ENCODE data around the gene ABCB9.
A peak's percentile ranks its signal among the peaks of the same experiment; 100 is the strongest.
"Not testable (repeated sequence)": the region's sequence is repeated elsewhere in the genome, so short reads cannot be mapped to it uniquely, and the experiment has no call there.

The ABCB9 gene

DNA sequence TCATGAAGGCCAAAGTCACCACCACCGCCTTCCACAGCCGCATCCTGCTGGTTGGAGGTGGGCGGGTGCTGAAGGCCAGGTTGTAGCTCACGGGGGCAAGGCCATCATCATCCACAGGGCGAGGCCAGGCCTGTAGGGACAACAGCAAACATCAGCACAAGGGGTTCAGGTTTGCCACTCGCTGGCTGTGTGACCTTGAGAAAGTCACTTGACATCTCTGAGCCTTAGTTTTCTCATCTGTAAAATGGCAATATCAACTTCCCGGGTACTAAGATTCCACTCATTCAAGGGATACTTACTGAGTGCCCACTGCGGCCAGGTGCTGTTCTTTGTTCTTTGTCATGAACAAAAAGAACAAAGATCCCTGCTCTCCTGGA is 6.1 kb downstream of the ABCB9 start:
- DNase-seq: no peak

DNA sequence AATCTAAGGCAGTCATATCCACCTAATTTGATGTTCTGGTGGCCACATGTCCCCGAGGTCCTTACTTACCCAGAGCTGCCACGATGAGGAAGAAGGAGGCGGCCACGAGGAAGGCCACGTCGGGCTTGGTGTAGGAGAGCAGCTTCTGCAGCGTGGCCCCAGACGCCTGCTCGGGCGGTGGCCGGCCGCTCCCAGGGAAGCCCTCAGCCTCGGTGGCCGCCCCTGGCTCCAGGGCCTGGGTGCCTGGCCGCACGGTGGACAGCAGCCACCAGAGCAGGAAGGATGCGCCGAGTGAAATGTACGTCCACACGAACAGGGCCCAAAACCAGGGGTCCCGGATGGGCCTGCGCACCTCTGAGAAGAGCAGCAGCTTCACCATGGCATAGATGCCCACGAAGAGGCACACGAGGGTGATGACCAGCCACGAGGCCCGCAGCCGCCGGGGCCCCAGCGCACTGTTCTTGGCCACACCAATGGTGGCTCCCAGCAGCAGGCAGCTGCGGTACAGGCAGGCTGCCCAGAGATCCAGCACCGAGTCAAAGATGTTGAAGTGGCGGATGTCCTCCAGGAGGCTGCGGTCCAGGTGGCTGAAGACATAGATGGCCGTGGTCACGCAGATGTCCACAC is 6.6 kb downstream of the ABCB9 start:
- DNase-seq: no peak

DNA sequence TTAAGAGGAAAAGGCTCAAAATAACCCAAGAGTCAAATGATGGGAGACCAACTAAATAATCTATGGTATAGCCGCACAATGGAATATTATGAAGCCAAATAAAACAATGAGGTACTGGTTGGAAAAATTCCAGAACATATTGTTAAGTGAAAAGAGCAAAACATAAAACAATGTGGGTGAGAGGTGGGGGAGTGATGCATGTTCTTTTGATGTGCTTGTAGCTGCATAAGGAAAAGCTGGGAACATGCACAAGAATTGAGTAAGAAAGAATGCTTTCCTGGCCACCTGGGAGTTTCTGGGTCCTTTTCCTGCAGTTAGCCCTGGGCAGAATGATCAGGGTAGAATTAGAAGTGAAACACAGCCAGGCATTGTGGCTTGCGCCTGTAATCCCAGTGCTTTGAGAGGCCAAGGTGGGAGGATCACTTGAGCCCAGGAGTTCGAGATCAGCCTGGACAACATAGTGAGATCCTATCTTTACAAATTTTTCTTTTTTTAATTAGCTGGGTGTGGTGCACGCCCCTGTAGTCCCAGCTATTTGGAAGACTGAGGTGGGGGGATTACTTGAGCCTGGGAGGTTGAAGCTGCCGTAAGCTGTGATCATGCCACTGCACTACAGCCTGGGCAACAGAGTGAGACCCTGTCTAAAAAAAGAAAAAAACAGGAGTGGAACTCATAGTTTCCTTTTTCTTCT is 7.9 kb downstream of the ABCB9 start:
- no peak for DNase-seq

DNA sequence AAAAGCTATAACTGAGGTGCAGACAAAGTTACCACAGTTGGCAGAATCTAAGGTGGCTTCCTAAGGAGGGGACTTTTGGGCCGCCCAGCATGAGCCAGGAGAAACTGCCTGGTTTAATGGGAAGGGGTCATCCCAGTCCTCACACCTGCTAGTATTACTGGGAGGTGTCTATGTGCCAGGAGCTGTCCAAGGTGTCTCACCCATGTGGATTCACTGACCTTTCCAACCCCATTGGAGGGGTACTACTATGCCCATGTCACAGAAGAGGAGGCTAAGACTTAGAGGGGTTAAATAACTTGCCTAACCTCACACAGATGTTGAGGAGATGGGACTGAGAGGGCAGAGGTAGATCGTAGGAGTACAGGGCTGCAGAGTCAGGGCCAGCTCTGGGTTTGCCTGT is 10.2 kb downstream of the ABCB9 start:
- no peak for DNase-seq

DNA sequence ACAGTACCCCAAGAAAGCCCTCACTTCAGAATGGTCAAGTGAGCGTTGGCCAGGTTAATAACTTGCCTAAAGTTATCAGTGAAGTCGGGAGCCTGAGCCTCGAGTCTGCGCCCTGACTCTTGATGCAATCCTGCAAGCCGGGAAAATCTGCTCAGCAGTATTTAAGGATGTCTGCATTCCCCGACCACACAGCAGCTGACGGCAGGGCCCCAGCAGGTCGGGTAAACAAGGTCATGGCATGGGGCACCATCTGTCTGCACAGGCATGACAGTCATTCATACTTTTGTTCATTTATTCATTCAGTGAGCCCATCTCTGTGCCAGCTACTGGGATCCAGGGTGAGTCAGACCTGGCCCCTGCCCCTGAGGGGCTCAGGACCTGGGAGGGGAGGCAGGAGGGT is 11.1 kb downstream of the ABCB9 start:
- no peak for DNase-seq

DNA sequence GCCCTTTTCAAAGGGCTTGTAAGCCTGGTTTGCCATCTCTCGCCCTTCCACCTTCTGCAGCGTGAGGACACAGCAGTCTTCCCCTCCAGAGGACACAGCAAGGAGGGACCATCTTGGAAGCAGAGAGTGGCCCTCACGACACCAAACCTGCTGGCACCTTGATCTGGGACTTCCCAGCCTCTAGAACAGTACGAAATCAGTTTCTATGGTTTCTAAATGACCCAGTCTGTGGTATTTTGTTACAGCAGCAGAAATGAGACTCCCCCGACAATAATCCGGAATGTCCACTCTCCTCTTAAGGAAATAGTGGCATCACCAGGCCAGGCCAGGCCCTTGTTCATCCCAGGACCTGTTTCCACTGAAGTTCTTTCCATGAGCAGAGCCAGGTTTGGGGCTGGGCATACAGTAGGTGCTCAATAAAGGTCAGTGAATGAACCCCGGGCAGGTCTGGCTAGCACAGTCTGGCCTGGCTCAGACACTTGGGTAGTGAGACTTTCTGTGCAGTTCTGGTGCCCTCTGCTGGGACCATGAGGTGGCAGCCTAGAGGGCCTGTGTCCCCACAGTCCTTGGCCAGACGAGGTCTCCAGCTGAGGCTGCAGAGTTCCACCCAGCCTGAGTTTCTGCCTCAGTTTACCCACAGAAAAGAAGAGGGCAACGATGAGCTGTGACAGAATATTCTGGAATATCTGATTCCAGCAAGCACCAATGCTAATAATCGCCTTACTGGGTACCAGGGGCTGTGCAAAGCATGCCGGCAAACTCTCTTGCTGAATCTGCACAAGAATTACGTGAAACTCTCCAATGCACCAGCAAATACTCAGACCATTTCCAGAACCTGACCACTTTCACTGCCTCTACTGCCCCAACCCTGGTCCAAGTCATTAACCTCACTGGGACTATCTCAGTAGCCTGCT is 14.0 kb downstream of the ABCB9 start:
- DNase-seq: peak; percentile 77

DNA sequence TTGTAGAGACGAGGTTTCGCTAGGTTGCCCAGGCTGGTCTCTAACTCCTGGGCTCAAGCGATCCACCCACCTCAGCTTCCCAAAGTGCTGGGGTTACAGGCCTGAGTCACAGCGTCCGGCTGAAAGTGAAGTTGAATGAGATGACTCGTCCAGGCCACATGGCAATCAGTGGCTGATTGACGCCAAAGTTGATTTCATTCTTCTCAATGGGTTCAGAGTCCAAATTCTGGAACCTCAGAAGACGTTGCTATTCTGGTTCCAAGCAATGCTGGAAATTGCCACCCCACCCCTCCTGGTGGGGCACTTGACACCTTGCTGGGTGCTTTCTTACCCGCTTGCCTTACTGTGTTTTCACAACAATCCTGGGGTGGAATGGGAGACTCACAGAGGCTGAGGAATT is 14.9 kb downstream of the ABCB9 start:
- peak; percentile 81 for DNase-seq

DNA sequence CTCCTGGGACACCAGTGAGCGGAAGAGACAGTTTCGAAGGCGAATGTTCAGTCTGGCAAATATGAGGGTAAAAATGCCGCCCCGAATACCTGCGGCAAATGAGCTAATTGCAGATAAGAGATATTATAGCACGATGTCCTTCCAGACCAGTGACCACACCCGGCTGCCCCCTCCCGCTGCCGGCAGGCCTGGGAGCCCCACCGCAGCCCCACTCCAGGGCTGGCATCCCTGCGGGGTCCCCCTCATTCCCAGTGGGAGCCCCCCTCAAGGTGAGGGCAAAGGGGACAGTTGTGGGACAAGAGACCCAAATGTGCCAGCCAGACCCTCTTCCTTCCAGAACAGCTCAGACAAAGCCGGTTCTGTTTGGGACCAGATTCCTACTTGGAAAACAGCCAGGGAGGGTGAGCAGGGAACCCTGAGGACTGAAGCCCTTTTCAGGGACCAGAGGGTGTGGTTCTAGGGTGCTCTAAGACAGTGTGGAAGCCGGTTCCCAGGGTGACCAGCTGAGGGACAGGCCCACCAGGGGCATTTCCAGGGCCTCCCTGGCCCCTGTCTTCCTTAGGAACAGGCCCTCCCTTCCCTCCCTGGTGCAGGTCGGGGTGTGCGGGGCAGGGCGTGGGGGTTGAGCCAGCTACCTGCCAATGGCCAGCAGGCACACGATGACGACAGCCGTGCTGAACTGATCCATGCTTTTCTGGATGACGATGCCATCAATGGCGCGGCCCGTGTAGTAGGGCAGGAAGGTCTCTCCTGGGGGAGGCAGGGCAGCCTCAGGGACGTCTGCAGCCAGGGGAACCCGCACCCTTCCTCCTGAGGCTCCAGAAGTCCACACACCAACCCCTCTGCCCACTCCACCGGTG is 16.2 kb downstream of the ABCB9 start:
- DNase-seq: no peak

DNA sequence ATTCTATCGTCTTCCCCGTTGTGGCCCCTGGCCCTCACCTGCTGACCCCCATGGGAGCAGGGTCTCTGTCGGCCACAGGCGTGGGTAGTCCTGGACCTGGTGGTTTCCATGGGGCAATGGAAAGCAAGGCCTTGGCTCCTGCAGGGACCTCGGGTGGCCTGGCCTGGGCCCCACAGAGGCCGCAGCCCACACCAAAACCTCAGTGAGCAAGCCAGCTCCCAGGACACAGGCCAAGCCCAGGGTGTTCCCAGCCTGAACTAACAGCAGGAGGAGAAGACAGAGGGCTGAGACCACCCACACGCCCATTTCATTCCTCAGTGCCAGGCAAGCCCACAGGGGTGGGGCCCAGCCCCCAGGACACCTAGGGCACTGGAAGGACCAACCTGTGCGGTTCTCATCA is 16.9 kb downstream of the ABCB9 start:
- no peak for DNase-seq

DNA sequence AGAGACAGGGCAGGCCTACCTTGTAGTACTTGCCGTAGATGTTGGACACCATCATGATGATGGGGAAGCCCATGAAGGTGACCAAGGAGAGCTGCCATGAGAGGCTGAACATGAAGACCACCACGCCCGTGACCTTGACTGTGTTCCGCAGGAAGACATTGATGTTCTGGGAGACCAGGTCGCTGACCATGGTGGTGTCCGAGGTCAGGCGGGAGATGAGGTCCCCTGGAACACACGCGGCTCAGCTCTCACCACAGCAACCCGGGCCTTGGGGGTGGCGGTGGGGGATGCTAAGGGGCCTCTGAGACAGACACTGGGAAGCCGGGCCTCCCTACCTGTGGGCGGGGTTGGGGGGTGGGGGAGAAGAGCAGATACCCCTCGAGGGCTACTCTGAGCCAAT is 17.7 kb downstream of the ABCB9 start:
- no peak for DNase-seq

DNA sequence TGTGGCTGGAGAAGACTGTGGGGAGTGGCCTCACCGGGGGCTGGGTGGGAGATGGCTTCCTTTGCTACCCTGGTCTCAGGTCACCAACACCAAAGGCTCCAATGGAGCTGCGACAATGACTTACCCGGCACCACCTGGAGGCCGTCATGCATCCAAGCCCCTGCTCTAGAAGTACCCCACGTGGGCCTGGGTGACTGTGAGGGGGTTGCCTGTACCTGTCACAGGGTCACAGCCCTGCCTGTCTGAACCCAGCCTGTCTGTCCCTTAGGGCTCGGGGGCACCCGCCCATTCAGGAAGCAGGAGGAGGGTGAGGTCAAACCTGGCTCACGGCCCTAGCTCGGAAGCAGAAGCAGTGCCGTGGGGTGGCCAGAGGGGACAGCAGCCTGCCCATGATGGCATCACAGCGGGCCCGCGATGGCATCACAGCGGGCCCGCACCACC is 18.9 kb downstream of the ABCB9 start:
- DNase-seq: peak; percentile 89

DNA sequence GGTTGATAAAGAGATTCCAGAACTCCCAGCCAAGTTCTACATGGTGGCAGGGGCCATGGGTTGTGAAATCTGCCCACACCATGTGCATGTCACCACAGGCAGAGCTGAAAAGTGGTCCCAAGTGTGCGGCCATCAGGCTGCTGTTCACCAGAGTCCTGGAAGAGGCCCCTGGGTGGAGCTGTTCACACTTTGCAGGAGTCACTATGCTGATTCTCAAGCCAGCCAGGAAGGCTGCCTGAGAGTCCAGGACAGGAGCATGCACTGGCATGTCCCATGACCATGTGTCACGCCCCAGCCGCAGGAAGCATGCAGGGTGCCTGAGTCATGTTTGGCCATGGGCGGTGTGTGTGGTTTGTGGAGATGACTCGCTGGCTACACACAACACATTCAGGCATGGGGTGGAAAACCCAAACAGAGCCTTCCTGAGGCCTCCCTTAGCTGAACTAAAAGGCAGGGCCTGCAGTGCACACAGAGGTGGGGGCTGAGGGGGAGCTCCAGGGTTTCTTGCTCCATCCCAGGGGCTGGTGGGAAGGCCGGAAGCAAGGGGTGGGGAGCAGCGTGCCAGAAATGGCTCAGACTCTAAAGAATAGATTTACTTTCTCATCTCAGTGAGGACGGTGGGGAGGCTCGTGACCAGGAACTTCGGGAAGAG is 19.4 kb downstream of the ABCB9 start:
- DNase-seq: peak; percentile 99

DNA sequence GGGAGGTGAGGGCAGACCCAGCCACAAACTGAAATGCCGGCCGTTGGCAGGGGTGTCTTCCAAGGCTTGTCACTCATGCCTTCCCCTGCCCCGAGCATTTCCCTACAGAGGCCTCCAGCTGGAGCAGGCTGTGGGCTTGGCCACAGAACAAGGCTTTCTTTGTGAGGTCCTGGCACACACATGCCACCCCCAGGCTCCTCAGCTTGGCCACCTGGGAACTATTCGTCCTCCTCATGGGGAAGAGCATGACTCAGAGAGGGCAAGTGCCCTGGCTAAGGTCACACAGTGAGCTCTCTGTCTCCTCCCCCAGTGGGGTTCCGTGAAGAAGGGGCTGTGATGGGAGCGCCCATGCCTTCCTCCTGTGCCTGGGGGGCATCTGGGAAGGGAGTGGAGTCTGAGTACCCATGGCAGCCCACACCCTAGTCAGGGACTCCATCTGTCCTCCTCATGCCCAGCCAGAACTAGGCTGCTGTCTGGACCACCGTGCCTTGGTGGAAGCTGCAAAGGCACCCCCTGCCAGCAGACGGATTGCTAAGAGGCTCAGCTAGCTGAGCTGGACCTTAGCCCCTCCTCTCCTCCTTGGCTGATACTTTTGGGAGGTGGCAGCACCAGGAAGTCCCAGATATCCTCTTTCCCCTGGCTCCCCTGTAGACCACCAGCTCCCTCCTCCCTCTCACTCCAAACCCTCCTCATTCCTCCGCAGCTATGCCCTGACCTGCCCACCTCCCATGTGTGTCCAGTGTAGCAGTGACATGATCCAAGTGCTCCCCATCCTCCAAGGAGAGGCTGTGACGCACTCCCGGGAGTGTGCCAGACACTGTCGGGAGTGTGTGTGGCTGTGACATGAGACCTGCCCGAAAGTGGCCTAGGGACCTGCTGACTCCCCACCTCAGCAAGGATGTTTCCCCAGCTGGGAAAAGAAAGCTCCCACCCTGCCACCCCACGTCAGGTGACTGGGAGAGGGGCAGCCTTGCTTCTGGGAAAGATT is 21.4 kb downstream of the ABCB9 start:
- no peak for DNase-seq

DNA sequence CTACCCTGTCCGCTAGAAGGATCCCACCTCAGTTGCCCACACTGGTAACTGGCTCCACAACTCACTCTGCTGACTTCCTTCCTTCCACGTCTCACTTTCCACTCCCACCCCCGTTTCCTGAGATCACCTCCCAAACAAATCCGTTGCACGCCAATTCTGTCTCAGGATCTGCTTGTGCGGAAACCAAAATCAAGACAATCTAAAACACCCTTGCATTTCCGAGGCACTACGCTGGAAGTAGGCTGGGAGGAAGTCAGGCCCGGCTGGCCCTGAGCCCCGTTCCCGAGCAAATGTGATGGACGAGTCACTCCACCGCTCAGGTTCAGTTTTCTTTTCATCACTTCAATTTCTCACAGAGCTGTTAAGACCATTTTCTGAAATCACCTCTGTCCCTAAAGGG is 23.1 kb downstream of the ABCB9 start:
- DNase-seq: peak; percentile 62

DNA sequence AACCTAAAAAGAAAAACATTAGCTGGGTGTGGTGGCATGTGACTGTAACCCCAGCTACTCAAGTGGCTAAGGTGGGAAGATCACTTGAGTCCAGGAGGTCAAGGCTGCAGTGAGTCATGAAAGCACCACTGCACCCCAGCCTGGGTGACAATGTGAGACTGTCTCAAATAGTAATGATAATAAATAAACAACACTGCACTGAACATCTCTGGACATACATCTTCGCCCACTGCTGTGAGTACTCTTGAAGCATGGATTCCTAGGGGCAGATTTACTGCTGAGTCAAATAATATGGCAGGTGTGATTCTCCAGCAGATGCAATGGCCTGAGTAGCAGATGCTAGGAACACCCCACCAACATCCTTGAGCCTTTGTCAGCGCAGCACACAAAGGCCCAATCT is 23.6 kb downstream of the ABCB9 start:
- no peak for DNase-seq

DNA sequence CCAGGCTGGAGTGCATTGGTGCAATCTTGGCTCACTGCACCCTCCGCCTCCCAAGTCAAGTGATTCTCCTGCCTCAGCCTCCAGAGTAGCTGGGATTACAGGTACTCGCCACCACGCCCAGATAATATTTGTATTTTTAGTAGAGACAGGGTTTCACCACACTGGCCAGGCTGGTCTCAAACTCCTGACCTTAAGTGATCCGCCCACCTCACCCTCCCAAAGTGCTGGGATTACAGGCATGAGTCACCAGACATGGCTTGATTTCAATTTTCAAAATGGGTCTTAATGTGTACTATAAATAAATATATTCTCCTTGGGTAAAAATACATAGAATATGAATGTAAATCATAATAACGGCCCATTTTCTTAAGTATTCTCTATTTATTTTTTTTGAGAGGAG is 24.9 kb downstream of the ABCB9 start:
- DNase-seq: not testable (repeated sequence)

DNA sequence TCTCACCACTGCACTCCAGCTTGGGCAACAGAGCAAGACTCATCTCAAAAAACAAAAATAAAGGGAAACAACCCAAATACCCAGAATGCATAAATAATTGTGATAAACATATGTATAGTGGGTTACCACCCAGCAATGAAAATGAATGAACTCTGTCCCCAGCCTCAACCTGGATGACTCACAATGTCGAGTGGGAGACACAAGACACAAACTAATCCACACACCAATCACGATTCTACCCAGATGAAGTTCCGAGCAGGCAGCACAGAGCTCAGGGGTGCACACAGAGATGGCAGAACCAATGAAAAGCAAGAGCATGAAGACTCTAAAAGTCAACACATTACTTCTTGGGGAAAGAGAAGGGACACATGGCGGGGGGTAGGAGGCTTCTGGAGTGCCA is 27.1 kb downstream of the ABCB9 start:
- no peak for DNase-seq

DNA sequence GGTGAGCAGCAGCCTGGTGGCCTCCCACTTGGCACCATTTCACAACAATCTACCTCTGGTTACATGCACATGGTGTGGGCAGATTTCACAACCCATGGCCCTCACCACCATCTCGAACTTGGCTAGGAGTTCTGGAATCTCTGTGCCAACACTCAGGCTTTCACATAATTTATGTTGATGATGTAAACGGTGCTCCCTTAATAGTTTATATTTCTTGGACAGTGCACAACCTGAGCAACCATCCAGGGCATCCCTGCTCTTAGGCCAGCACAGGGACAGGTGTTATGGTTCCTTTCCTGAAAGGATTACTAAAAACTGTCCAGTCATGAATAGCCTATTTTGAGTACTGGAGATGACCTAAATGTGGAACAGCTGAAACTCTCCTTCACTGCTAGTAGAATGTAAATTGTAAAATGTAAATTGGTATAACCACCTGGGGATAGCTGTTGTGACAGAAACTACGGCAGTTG is 28.6 kb downstream of the ABCB9 start:
- peak; percentile 26 for DNase-seq

DNA sequence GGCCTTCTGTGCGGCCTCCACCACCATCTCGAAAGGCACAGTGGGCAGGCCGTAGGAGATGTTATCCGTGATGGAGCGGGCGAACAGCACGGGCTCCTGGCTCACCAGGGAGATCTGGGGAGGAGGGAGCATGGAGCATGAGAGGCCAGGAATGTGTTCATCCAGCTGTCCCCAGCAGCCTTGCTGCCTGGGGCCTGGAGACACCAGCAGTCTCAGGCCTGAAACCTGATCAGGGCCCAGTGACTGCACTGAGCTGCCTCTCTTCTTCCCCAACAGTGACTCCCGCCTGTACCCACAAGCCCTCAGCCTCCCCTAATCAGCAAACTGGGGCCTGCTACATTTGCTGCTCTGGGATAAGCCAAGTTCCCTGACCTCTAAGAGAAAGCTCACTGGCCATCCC is 30.9 kb downstream of the ABCB9 start:
- DNase-seq: no peak

DNA sequence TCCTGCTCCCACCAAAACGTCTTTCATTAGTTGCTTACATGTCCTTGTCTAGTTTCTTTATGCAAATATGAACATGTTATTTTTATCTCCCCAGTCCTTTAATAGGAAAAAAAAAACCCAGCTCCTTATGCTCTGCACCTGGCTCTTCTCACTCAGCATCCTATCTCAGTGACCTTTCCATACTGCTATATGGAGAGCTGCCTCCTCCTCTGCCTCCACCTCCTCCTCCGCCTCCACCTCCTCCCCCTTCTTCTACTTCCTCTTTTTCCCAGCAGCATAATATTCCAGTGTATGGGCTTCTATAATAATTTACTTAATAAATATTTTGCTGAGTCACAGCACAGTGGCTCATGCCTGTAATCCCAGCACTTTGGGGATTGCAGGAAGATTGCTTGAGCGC is 31.5 kb downstream of the ABCB9 start:
- DNase-seq: no peak

DNA sequence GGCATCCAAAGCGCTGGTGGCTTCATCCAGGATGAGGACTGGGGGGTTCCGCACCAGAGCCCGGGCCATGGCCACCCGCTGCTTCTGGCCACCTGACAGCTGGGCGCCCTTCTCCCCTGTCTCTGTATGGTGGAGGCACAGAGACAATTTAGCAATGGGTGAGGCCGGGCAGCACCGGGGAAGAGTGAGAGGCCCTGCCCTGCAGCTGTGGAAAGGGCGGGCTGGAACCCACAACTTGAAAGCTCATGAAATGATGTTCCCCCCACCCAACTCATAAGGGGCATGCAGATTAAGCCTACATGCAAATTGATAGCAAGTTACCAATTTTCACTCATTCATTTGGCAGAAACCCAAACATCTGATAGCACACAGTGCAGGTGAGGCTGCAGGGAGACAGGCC is 34.1 kb downstream of the ABCB9 start:
- no peak for DNase-seq

All from inflammatory macrophage treated with lipopolysaccharide for 4 hours (primary cell).